GM21528 (cell line): ENCODE data around the gene GID8.
"Not testable (repeated sequence)": the region's sequence is repeated elsewhere in the genome, so short reads cannot be mapped to it uniquely, and the experiment has no call there.

ENCODE experiments used
- ATAC-seq: cut with Tn5 transposase; IDR thresholded peaks from one replicate; pipeline ENCODE4 v1.9.1; 2021; ENCODE audit warnings: mild to moderate bottlenecking, moderate library complexity; ENCODE audit not compliant: unreplicated experiment, low FRiP score

The GID8 gene

DNA sequence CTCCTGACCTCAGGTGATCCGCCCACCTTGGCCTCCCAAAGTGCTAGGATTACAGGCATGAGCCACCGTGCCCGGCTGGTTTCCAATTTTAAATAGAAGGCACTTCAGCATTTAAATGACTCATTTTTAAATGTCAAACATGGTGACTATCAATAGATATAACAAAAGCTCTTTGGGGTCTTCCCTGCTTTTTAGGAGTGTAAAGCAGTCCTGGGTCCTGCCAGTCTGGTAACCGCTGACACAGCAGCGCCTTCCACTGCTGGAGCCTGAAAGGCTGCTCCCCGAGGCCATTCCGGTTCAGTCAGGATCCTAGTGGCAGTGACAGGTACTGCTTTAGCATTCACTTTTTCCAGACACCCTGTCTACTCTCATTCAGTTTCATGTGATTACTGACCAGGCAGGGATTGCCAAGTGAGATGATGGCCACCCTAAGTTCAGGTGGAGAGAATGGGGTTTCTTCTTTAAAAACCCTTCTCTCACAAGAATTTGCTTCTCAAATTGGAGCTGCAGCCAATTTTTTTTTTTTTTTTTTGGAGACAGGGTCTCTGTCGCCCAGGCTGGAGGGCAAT, 16.7 kb upstream of the GID8 start:
- ATAC-seq, result no peak

DNA sequence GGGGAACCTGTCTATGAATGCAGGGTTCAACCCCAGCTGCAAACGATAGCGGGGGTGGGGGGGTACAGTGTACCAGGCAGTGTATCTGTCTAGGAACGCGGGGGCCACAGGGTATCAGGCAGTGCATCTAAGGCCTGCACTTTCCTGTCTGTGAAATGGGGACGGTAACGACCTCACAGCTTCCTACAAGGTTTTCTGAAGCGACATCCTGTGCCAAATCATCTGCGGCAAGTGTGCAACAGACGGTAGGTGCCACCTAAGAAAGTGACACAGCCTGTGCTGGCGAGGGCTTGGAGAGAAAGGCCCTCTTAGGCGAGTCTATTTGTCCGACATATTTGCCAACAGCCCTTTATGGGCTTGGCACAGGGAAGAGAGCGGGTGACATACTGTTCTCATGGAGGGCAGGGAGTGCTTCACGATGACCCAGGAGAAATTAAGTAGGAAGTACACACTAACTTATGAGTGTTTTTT, 15.5 kb upstream of the GID8 start:
- no peak for ATAC-seq

DNA sequence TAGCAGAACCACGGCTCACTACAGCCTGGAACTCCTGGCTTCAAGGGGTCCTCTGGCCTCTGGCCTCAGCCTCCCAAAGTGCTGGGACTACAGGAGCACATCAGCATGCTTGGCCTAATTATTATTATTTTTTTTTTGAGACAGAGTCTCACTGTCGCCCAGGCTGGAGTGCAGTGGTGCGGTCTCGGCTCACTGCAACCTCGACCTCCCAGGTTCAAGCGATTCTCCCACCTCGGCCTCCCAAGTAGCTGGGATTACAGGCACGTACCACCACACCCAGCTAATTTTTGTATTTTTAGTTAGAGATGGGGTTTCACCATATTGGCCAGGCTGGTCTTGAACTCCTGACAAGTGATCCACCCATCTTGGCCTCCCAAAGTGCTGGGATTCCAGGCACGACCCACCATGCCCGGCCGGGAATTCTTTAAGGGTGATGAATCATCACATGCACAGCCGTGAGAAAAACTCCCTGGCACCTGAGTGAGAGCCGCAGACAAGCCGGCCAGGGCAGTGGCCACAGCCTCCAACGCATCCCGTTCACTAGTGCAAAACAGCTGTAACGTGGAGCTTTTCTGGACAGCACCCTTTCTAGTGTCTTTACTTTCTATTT, 14.8 kb upstream of the GID8 start:
- ATAC-seq, result not testable (repeated sequence)

DNA sequence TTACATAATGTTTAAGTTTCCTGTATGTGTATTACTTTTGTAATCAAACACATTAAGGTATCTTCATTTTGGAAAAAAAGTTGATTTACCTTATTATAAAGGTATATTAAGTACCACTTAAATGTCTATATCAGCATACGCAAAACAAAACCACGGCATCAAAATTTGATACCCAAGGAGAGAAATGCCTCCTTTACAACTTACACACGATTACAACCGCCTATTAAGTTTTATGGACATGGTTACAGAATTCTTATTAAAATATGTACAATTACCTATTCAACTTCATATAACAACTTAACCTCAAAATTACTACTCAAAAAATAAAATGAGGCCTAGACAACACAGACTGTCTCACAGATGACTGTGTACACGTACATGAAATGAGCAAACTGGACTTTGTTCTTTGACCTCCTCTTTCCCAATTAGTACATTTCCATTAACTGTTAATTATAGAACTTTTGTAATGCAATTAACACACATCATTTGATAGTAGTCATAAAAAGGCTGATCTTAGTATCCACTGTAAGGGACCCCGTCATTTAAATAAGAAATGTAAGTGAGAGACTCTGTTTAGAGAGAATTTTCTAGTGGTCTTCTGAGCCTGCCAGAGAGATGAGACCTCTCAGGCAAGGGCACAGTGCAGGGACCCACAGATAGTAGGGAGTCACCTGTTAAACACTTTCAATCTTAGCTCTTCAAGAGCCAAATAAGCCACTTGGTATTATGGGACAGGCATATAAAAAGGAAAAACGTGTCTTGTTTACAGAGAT, 14.1 kb upstream of the GID8 start:
- no peak for ATAC-seq

DNA sequence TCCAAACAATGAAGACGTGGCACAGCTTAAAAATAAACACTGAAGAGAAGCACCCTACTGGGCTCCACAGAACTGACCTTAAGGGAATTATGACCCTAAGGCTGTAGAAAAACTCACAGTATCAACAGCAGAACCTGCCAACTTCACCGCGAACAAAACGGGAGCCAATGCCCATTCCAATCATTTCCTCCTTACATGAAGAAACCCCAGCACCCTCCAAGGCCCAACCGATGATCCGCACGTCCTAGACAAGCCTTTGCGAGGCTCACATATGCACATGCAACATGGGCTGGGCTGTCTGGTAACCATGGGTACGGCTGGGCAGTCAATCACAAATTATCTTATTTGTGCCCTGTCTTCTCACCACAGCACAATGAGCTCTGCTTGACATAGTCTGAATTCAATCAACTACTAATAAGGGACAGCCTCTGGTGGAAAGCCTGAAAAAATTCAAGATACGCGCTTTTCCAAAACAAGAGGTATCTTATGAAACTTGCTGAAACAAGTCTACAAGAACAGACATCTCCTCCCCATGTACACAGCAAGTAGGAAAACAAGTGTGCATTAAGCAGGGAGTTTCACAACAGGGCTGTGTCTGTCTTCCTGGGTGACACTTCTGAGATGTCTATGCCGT, 13.4 kb upstream of the GID8 start:
- no peak for ATAC-seq

DNA sequence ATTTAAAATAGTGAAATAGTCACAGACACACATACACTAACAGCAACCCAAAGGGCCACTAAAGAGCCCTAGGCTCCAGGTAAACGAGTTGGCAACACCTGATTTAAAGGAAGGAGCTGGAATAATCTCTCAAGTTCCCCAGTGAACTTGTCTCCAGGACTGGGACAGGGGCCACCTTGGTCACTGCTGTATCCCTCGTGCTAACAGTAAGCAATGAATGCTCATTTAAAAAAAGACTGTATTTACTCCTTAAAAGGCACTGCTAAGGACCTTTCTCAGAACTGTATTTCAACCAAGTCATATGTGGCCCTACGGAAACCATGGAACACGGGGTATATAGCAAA, 12.9 kb upstream of the GID8 start:
- ATAC-seq, result no peak

DNA sequence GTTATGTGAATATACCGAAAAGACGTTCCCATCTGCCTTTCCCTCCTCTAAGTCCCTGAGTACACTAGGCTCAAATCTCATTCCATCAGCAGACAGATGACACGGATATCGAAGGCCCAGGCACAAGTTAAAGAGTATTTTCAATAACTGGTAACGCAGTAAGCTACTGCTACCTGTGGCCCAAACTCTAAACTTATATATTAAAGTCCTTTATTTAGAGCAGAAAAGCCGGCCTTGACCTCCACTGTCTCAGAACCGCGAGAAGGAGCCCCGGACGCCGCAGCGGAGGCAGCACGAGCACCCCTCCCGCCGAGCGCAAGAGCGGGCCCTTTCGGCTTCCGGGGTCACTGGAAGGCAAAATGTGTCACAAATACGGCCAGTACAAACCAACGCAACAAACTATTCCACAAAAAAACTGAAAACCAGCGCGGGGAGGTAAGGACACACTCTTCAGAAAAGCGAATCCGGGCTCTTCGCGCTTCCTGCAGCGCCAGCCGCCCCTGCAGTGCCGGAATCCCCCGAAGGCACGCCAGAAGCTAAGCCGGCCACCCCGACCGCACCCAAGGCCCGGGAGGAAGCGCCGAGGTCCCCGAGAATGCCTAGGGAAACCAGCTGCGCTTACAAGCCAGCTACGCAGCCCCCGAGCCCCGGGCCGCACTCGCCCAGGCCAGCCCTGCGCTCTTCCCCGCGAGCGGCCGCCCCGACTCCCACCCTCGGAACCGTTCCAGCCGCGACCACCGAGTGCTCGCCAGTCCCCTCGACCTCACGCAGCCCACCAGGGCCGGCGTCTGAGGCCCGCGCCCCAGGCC, 12.3 kb upstream of the GID8 start:
- peak; percentile 20 for ATAC-seq

DNA sequence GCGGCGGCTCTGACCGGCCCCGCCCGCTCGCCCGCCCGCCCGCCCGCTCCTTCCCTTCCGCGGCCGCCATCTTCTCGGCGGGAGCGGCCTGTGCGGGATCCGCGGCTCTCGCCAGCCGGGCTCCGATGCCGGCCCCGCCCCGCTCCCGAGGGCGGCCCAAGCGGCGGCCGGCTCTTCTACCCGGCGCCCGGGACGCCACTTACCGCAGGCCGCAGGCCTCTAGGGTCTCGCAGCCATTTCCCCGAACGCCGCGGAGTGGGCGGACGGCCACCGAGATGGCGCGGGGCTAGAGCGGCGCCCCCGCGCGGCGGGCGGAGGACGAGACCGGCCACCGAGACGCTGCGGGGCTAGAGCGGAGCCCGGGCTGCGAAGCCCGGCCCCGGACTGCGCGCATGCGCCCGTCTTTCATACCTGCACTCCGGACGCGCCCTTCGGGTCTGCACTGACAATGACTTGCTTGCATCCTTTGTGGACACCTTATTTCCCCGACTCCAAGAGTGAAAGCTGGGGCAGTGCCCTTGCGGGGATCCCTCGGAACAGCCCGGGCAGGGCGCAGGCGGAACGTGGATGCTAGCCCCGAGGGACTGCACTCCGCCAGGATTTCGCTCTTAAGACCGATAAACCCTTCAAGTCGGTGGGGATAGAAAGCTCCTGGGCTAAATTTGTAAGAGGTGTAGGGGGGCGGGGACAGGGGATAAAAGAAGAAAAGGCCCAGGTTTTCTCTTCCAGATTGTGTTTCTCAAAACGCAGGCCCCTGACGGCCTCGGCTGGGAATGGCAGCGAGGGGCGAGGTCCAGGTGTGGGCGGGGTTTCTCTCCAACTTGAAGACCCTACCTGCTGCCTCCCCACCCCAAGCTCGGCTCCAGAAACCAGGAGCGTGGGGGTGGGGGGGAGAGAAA, 11.5 kb upstream of the GID8 start, which contains the start of gene DIDO1:
Gene DIDO1, minus strand, starts transcription at position 277 of the 899 bp plus-strand sequence.
- peak; percentile 65 for ATAC-seq

DNA sequence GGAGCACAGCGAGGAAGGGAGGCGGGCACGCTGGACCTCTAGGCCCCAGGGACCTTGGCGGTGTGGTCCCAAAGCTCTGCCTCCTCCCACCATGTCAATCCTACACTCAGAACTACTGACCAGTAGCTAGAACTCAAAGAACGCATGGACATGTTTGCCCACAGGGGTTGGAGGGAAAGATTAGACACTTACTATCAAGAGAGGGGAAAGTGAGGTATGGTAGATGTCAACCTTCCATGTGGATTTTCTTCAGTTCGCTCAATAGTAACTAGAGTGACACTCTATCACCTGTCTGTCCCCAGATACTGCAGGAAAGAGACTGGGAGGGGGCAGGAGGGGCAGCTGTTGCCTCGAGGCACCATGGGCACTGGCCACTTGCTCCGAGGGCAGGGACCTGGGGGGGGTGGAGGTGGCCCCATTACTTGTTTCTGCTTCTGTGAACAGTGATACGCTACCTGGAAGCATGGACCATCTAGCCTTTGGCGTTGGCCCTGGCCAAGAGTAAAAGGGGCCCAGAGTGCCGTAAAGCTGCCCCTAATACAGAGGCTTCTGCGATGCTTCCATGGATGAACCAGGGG, 10.7 kb upstream of the GID8 start:
- ATAC-seq, result no peak

DNA sequence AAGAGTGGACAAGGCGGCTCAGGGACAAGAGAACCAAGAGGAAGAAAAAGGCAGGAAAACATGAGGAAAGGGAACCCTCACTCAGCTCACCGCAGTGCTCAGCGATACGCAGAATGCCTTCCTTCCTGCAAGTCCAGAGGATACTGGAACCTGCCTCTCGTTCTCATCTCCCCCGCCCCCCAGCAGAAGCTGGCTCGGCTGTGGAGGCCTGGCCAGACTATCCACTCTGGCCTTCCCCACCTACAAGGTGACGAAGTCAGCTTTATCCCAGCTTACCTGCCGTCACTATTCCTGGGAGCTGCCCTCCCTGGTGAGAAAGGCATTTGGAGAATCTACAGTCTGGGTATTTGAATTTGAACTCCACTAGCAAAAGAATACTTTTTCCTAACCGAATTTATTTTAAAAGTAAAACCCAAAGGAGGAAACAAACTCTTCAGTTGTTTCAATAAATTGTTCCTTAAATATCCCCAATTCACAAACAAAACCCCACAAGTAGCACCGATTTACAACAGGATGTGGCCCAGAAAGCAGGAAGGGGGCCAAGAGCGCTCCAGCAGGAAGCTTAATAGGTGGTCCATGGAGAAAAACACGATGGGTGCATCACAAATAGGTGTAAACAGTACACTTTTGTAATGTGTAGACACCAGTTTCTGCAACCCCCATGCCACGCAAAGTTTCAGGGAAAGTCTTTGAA, 9.6 kb upstream of the GID8 start:
- no peak for ATAC-seq

DNA sequence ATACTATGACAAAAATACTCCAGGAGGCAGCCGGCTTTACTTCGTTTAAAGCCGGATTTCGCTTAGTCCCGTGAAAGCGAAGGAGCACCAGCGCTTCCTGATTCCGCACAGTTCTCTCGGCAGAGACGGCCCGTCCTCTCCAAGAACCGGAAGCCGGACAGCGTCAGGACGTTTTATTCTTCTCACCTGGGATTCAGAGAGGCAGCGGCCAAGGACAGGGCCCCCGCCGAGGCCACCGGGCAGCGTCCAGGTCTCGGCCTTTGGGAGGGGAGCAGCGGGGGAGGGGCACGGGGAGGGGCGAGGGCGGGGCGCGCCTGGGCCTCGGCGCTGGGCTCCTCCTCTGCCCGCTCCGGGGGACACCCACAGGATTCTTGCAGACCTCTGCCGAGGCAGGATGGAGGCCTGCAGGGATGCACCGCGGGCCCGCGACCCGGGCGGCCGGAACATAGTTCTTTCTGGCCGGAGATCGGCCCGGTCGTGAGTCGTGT, 8.9 kb upstream of the GID8 start:
- no peak for ATAC-seq

DNA sequence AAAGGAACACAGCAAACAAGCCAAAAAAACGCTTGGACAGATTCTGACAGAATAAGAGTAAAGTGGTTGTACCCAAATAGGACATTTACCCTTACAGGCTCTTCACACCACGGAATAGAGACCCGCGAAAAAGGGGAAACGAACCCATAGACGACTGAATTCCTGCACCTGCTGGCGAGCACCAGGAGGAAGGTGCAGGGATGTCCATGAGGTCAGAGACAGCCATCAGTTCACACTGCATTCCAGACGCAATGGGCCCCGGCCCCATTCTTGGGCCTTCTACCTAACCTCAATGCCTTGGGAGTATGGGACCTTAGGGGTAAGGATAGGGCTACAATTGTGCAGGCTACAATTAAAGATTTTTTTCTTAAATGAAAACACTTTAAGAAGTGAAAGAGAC, 6.5 kb upstream of the GID8 start:
- no peak for ATAC-seq

DNA sequence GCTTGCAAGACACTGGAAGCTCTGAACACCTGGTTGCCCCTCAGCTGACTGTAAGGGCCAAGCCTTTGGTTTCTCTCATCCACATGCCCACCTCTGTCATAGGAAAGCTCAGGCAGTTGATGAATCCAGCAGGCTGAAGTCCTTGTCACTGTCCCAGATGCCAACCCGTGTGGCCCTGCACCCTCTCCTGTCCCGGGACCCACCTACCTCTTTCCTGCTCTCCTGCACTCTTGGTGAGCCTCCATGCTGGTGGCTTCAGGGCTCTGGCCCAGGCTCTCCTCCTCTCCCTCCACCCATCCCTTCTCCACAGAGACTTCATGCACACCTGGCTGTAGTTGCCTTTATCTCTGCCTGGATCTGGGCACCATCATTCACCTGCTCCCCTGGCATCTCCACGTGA, 4.0 kb upstream of the GID8 start:
- no peak for ATAC-seq

DNA sequence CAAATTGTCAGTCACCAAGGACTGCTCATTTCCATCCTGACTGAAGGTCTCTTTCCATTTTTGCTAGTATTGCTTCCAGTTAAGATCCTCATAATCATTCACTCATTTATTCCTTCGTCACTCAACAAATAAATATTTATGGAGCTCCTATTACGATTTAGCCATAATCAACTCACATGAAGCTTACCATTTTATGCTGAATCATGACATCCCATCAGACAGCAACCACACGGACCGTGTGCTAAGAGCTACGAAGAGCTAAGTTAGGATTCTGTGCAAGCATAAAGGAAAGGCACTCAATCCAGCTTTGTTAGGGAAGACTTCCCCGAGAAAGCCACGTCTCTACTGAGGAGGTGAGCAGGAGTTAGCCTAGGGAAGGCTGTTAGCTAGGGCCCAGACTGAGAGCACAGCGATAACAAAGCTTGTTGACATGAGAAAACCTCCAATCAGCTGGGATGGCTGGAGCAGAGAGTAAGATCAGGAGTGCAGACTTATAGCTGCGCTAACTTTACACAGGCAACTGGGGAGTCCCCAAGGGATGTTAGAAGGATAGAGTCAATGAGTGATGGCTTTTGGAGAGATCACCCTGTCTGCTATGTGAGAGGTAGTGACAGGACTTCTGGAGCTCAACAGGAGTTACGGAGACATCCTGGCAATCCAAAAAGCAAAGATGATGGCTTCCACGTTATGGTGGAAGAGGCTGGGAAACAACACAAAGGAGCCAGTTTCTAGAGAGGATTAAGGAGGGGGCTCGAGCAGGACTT, 2.6 kb upstream of the GID8 start:
- ATAC-seq, result no peak

DNA sequence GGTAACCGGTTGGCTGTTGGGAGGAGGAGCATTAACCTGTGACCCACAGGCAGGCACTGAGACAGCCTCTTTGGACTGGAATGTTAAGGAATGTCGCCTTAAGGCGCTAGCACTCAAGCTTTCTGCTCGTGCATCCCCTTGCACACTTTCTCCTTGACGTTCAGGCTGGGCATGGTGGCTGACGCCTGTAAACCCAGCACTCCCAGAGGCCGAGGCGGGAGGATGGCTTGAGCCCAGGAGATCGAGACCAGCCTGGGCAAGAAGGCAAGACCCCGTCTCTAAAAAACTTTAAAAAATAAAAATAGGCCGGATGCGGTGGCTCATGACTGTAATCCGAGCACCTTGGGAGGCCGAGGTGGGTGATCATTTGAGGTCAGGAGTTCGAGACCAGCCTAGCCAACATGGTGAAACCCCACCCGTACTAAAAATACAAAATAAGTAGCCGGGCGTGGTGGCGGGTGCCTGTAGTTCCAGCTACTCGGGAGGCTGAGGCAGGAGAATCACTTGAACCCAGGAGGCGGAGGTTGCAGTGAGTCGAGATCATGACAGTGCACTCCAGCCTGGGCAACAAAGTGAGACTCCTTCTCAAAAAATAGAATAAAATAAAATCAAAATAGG, 1.9 kb upstream of the GID8 start:
- ATAC-seq, result no peak

DNA sequence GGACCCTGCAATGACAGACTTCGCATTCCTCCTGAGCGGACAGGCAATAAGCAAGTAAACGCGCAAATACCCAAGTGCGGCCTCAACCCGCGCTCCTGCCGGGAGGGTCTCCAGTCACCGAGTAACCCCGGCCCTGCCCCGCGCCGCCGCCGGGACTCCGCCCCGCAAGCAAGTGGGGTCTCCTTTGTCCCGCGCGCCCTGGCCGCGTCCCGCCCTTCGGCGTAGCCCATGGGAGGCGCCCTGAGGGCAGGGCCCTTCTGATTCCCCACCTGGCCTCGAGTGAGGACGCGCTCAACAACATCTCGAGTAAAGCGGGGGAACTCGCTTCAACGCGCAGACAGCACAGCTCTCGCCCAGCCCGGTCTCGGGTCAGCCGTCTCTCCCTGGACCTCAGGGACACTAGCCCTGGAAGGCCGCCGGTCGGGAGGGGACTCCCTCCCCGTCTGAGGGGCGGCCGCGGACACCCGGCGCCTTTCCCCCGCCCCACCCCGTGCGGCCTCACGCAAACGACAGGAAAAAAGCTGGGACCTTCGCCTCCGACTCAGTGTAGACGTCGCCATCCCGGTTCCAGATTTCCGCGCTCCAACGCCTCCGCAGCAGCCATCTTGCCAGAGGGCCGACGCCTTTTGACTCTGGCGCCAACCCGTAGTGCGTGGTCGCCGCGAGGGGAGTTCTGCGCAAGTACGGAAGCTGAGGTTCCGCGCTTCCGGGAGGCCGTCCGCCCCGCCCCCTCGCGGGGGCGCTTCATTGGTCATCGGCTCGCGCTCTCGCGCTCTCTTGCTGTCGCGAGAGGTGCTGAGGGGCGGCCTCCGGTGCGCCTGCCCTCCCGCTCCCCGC, 461 bp upstream of the GID8 start:
- peak; percentile 78 for ATAC-seq

DNA sequence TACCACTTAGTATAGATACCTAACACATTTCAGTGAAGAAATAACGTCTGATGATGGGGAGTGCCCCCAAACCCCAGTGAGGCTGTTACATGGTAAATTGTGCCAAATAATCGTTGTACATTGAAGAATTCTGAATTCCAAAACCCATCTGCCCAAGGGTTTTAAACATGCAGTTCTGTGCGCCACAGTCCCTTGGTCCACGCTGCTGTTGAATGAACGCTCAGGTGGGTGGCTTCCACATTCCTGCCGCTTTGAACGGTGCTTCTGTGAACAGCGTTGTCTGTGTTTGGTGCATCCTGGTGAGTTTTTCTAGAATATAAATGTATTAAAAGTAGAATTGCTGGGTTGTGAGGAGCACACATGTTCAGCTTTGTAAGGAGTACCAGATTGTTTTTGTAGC, 2.9 kb downstream of the GID8 start:
- no peak for ATAC-seq
